GM12878 (cell line): ENCODE measurements around the gene RASIP1. TPM values are rescaled to one million over a fixed set of nuclear protein-coding genes. Genes with fewer than 3 reads are reported as not detected.

Experiments
- ATAC-seq: fragments of 200-7000 bp; cut with Tn5 transposase; 3 replicates; pipeline ENCODE4 v1.9.1; 2020; ENCODE audit warnings: mild to moderate bottlenecking, moderate library complexity
- BruUV-seq: library from RNA; stranded (reverse); fragments of 400-500 nt; replicated peaks from 2 replicates; lab custom pipeline; 2021; lab: Mats Ljungman, UMichigan
- CTCF ChIA-PET: fragments of 300-600 bp; sonication (Branson Sonifier 250); formaldehyde crosslinking; extraction: SDS; loops from one replicate; lab custom pipeline; 2021; ENCODE audit warnings: inconsistent platforms; lab: Yijun Ruan, JAX
- POLR2A ChIA-PET: fragments of 350-600 bp; formaldehyde crosslinking; extraction: SDS; loops from one replicate; lab custom pipeline; 2021; ENCODE audit warnings: inconsistent platforms; lab: Charles Lee
- RAD21 ChIA-PET: fragments of 300-600 bp; sonication (Branson Sonifier 250); formaldehyde crosslinking; loops from one replicate; lab custom pipeline; 2023; ENCODE audit warnings: antibody characterized with exemption; ENCODE audit not compliant: unreplicated experiment; lab: Charles Lee
- SMC1A ChIA-PET: fragments of 300-600 bp; sonication (Branson Sonifier 250); formaldehyde crosslinking; loops from one replicate; lab custom pipeline; 2023; ENCODE audit not compliant: unreplicated experiment, uncharacterized antibody; lab: Charles Lee
- DNase-seq: peaks from one replicate; pipeline ENCODE4 v3.0.0-alpha.2; 2011; ENCODE audit warnings: low read depth, low spot score
- FAIRE-seq: peaks from 3 replicates; lab custom pipeline; 2011; peaks lifted over from hg19 to GRCh38; lab: Jason Lieb, UNC
- H2AFZ ChIP-seq: 2 replicates; pipeline ENCODE4 v1.6.0; 2011; ENCODE audit warnings: low read depth, low read length, control low read depth; ENCODE audit not compliant: control insufficient read depth
- H3K27ac ChIP-seq: 2 replicates; pipeline ENCODE4 v1.5.1; 2011; ENCODE audit warnings: control low read depth; ENCODE audit not compliant: control insufficient read depth, insufficient read depth
- H3K27me3 ChIP-seq, 2 experiments: replicated peaks in 1 of 2; 2 replicates each; pipeline versions ENCODE4 v1.6.0 to v1.6.1; 2011; ENCODE audit warnings: low read length in 1 of 2; ENCODE audit not compliant: control insufficient read depth in 2 of 2, insufficient read depth in 2 of 2
- H3K36me3 ChIP-seq, 2 experiments: 2 replicates each; pipeline ENCODE4 v1.5.1; 2011; ENCODE audit warnings: low read length in 1 of 2; ENCODE audit not compliant: control insufficient read depth in 2 of 2, insufficient read depth in 2 of 2
- H3K4me1 ChIP-seq: 2 replicates; pipeline ENCODE4 v1.6.1; 2011; ENCODE audit warnings: mild to moderate bottlenecking, low read length, moderate library complexity, mixed read lengths; ENCODE audit not compliant: control insufficient read depth, insufficient read depth
- H3K4me2 ChIP-seq: 2 replicates; pipeline ENCODE4 v1.6.0; 2011; ENCODE audit warnings: control low read depth; ENCODE audit not compliant: control insufficient read depth, insufficient read depth
- H3K4me3 ChIP-seq: fragments of 200-600 bp; sonication (generic); 2 replicates; pipeline ENCODE4 v1.5.1; 2016
- H3K79me2 ChIP-seq: 2 replicates; pipeline ENCODE4 v1.6.0; 2011; ENCODE audit warnings: low read length; ENCODE audit not compliant: control insufficient read depth, insufficient read depth
- H3K9ac ChIP-seq: 2 replicates; pipeline ENCODE4 v1.8.0; 2011; ENCODE audit warnings: low read length, control low read depth, mixed read lengths; ENCODE audit not compliant: control insufficient read depth, insufficient read depth
- H3K9me3 ChIP-seq: replicated peaks from 3 replicates; pipeline ENCODE4 v1.5.1; 2011; ENCODE audit warnings: mild to moderate bottlenecking, low read length; ENCODE audit not compliant: control insufficient read depth, insufficient read depth
- H4K20me1 ChIP-seq: 2 replicates; pipeline ENCODE4 v1.6.0; 2011; ENCODE audit not compliant: control insufficient read depth, insufficient read depth
- BACH1 ChIP-seq: fragments of 450-650 bp; IDR thresholded peaks from 2 replicates; pipeline ENCODE4 v1.6.1; 2017; ENCODE audit warnings: mild to moderate bottlenecking, borderline replicate concordance
- E4F1 ChIP-seq: fragments of 450-650 bp; IDR thresholded peaks from 2 replicates; pipeline ENCODE4 v1.6.1; 2018; ENCODE audit warnings: borderline replicate concordance, mild to moderate bottlenecking; ENCODE audit not compliant: partially characterized antibody
- FOS ChIP-seq: IDR thresholded peaks from 3 replicates; pipeline ENCODE4 v1.6.1; 2011; ENCODE audit warnings: borderline replicate concordance; ENCODE audit not compliant: insufficient read length; ENCODE audit errors: extremely low read depth
- IRF3 ChIP-seq: fragments of 450-650 bp; IDR thresholded peaks from 2 replicates; pipeline ENCODE4 v1.6.1; 2014; ENCODE audit warnings: mild to moderate bottlenecking
- MYC ChIP-seq: IDR thresholded peaks from 2 replicates; pipeline ENCODE4 v1.6.1; 2011; ENCODE audit warnings: mild to moderate bottlenecking, low read length, moderate library complexity, inconsistent platforms; ENCODE audit not compliant: insufficient read depth, insufficient replicate concordance, insufficient read length, severe bottlenecking
- NRF1 ChIP-seq: conservative IDR thresholded peaks from 2 replicates; pipeline ENCODE4 v1.6.1; 2011; ENCODE audit warnings: mild to moderate bottlenecking, low read depth, low read length, improper control_type of control experiment
- RAD51 ChIP-seq: fragments of 450-650 bp; IDR thresholded peaks from 2 replicates; pipeline ENCODE4 v1.6.1; 2016; ENCODE audit warnings: moderate library complexity, mild to moderate bottlenecking, inconsistent platforms
- REST ChIP-seq: IDR thresholded peaks from 2 replicates; pipeline ENCODE4 v1.6.1; 2012; ENCODE audit warnings: mild to moderate bottlenecking, low read depth, low read length
- SMAD1 ChIP-seq: fragments of 450-650 bp; IDR thresholded peaks from 2 replicates; pipeline ENCODE4 v1.6.1; 2018; ENCODE audit warnings: mild to moderate bottlenecking, low read depth; ENCODE audit not compliant: partially characterized antibody
- SMARCA5 ChIP-seq: fragments of 450-650 bp; IDR thresholded peaks from 2 replicates; pipeline ENCODE4 v1.6.1; 2017; ENCODE audit warnings: mild to moderate bottlenecking
- SUZ12 ChIP-seq: fragments of 200-600 bp; sonication (generic); IDR thresholded peaks from one replicate; pipeline ENCODE4 v1.6.1; 2018; ENCODE audit warnings: antibody characterized with exemption, mild to moderate bottlenecking; ENCODE audit not compliant: unreplicated experiment
- USF2 ChIP-seq: IDR thresholded peaks from 2 replicates; pipeline ENCODE4 v1.6.1; 2011; ENCODE audit warnings: low read depth, low read length, improper control_type of control experiment, borderline replicate concordance
- ZNF384 ChIP-seq: IDR thresholded peaks from 2 replicates; pipeline ENCODE4 v1.6.1; 2012; ENCODE audit warnings: low read depth, mild to moderate bottlenecking, low read length, improper control_type of control experiment, borderline replicate concordance
- WGBS: methylation state at CpG from one replicate; pipeline ENCODE4 v1.1.6; 2016; ENCODE audit warnings: low lambda C conversion rate; ENCODE audit not compliant: insufficient replicate concordance, insufficient coverage; ENCODE audit errors: missing lambda C conversion rate; 5-methylcytosine and 5-hydroxymethylcytosine counted together
- in situ Hi-C: fragments of 300-500 bp; cut with MboI; formaldehyde crosslinking; loops from 9 replicates; pipeline ENCODE4 v1.14.3; 2018; ENCODE audit warnings: mixed read lengths
- intact Hi-C: fragments of 100-400 bp; cut with micrococcal nuclease; formaldehyde crosslinking; loops from one replicate; pipeline ENCODE4 v1.14.2; 2022; ENCODE audit not compliant: unreplicated experiment
- polyA plus RNA-seq, 11 experiments: library from polyadenylated mRNA; depleted of rRNA in 4 of 11; unstranded in 6 of 11; stranded (reverse) in 5 of 11; fragments of >200 nt; fragmentation: Nextera tagmentation in 4 of 11; fragmentation: Illumina TruSeq in 1 of 11; extraction: Ambion mirVana in 4 of 11; extraction: Trizol in 1 of 11; gene quantifications; 1 replicate in 1 of 11; 2 replicates in 10 of 11; pipeline versions ENCODE4 v1.2.1 to v1.2.3, GENCODE V29; 2011 to 2016; ENCODE audit warnings: inconsistent platforms in 2 of 11, missing spikeins in 2 of 11, low read depth in 1 of 11
- total RNA-seq, 4 experiments: library from RNA; depleted of rRNA in 3 of 4; stranded (reverse); fragments of >200 nt in 3 of 4; fragmentation: Illumina TruSeq in 1 of 4; extraction: Trizol in 1 of 4; gene quantifications; 2 replicates each; pipeline versions ENCODE4 v1.2.1 to v1.2.3, GENCODE V29; 2013 to 2021

The RASIP1 gene
- total and polyA plus RNA-seq, 10 of the 15 experiments (the other 5 are each of a cell fraction or from before 2014, with no cell fraction given): 0.08 TPM; not detected in 9

GRCh38 chr19:48714759-48715675 lies 25.4 kb downstream of the RASIP1 start:
- Histone ChIP-seq H3K27me3 (no peaks in the 10 kb centered on the region), H3K4me1 (peaks cover 16% of the 10 kb centered on the region), H3K4me2 (peak overlapping the region; percentile 89), H4K20me1 (no peaks in the 10 kb centered on the region), H3K9me3 (no peaks in the 10 kb centered on the region; the same call in 2 of the 3 replicates), H3K36me3 (no peaks in the 10 kb centered on the region), H2AFZ (peak overlapping the region; percentile 91), H3K79me2 (no peaks in the 10 kb centered on the region), H3K9ac (peak overlapping the region; percentile 87), H3K4me3 (peak overlapping the region; percentile 95), H3K27ac (peak overlapping the region; percentile 71; the same call in 1 of the 2 replicates)
- RAD21 ChIA-PET: interaction anchor here (1.0 to 1.4 kb wide), 3 partner anchors 9 to 69 kb away, joined by 4 read pairs; partner anchors contain the start of gene CA11
- SMC1A ChIA-PET: interaction anchor here (0.6 to 1.1 kb wide), 2 partner anchors 69 to 131 kb away, joined by 3 to 5 read pairs; partner anchors contain the start of gene CA11
- FAIRE-seq (no peak), DNase-seq (no peak), ATAC-seq (no peak)
- intact Hi-C loops (no loop called here), in situ Hi-C loops (no loop called here)
- CTCF ChIA-PET: interaction anchor here (1.8 kb wide), 1 partner anchor 40 kb away, joined by 6 read pairs; no protein-coding TSS in a partner anchor
- POLR2A ChIA-PET: interaction anchor here (0.5 to 3.0 kb wide), 5 partner anchors 10 to 738 kb away, joined by 3 to 7 read pairs (median 4); partner anchors contain the start of gene ALDH16A1
- BruUV-seq: no TSS peak
- WGBS: 13% methylated on average over 26 of the region's 26 CpGs
- TF ChIP-seq SMAD1: no peak
- no peak for TF ChIP-seq SMARCA5
- no peak for TF ChIP-seq IRF3
- TF ChIP-seq USF2: no peak
- no peak for TF ChIP-seq FOS
- TF ChIP-seq ZNF384: no peak
- no peak for TF ChIP-seq NRF1
- TF ChIP-seq MYC: no peak
- TF ChIP-seq RAD51: no peak
- no peak for TF ChIP-seq REST
- TF ChIP-seq BACH1: no peak
- TF ChIP-seq E4F1: no peak
- TF ChIP-seq SUZ12: no peak
